IPS DF 4.7 (cell line): ENCODE results near the gene NR5A2.

ENCODE experiments used
- DNase-seq: peaks from one replicate; pipeline ENCODE4 v3.0.0-alpha.2; 2013; ENCODE audit warnings: low spot score; ENCODE audit errors: extremely low read depth

NR5A2 gene

DNA sequence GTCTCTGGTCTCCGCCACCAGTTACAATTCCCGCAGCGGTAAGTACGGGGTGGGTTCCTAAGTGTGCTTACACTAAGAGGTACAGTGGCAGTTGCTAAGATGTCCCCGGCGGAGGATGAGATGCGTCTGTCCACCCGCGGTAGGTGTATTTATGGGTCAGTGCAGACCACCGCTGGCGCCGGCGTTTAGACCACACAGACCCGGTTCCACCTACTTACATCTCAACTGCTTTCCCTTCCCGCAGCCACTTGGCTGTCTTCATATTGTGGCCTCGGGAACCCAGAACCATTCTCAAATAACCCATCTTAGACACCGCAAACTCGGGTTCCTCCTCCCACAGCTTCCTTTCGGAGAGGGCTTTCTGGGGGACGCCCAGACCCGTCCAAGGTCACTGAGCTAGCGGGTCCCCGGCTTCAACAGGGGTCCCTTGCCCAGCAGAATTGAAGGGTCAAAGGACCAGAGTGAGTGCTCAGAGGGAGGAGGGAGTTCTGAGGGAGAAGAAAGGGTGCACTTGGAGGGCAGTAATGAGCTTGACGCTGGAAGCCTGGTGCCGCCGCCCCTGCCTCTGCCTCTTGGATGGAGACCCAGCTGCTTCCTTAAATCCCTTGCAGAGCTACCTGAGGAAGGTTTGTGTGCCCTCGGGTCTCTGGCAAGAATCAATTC is 8.6 kb downstream of the NR5A2 start:
- no peak for DNase-seq

DNA sequence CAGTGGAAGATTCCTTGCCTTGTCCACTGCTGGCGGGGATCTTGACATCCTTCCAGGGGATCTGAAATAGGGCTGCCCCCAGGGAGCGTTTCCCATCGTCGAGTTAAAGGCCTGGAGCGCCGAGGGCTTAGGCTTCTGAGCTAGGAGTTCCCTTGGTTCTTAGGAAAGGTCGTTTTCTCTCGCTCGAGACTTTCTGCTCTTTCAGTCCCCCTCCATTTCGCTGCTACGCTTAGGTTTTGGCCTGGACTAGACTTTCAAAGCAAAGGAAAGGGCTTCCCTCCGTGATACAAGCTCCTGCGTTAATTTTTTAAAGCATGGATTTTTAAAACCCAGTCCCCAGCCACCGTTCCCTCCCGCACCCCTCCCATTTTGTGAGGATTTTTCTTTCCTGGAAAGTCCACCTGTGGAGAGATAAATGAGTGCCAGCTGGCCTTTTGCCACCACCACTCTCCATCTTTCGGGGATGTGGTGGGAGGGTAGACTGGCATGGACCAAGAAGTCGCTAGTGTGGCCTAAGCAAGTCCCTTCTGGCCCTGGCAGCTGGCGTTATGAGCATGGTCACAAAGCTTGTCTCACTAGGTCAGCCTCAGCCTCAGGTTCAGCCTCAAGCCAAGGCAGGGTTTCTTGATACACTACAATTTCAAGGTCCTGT is 9.2 kb downstream of the NR5A2 start:
- DNase-seq: no peak

DNA sequence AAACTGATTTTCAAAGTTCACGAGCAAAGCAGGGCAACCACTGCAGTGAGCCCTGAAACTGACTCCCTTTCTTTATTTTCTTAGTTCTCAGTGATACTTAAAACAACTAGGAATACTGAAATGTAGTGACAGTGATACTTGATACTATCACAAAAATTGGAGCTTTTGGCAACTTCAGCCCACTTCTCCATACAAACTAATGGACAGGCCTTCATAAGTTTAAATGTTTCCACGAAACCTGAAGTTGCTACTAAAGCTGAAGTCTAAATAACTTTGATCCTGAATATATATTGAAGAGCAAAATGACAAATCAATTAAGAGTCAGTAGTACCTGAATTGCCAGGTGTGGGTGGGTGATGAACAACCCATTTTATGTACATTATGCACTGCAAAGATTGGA is 10.0 kb downstream of the NR5A2 start:
- DNase-seq: no peak

DNA sequence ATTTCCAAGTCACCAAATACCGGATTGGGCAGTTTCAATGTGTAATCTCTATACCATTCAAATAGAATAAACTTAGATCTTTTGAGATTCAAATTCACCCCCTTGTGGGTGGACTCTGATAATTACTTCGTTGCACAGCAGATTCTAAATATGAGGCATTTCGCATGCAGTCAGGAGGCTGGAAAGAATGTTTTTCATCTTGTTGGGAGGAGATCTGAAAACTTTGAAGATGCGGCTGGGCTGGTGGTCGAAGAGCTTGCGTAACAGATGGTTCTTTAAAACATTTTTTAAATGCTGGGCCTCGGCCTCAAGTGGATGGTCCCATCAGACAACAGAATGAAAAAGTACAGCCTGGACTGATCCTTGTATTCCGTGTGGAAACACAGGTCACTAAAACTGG is 10.4 kb downstream of the NR5A2 start:
- no peak for DNase-seq

DNA sequence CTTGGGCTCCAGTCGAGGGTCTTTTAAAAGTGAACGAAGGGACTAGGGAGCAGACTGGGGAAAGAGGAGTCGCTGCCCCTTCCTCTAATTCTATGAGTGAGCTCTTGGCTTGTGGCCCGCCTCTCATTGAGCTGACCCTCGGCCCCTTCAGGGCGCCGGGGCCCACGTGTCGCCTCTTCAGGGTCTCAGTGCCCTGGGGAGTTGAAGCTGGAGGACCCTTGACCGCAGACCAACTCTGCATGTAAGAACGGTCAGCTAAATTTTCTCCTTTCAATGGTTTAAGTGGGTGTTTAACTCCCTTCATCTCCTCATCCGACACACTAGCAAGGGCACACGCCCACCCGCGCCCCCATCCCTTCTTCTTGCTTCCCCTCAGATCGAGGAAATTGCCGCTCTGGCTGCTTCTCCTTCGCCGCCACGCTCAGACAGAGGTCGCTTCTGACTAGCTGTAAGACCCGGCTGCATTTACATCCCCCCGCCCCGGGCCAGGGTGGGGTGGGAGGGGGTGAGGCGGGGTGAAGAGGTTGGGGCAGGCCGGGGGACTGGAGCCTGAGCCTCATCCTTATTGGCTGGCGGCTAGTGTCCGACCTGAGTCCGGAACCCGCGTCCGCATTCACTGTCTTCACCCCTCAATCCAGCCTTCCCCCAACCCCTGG is 10.9 kb downstream of the NR5A2 start:
- no peak for DNase-seq

DNA sequence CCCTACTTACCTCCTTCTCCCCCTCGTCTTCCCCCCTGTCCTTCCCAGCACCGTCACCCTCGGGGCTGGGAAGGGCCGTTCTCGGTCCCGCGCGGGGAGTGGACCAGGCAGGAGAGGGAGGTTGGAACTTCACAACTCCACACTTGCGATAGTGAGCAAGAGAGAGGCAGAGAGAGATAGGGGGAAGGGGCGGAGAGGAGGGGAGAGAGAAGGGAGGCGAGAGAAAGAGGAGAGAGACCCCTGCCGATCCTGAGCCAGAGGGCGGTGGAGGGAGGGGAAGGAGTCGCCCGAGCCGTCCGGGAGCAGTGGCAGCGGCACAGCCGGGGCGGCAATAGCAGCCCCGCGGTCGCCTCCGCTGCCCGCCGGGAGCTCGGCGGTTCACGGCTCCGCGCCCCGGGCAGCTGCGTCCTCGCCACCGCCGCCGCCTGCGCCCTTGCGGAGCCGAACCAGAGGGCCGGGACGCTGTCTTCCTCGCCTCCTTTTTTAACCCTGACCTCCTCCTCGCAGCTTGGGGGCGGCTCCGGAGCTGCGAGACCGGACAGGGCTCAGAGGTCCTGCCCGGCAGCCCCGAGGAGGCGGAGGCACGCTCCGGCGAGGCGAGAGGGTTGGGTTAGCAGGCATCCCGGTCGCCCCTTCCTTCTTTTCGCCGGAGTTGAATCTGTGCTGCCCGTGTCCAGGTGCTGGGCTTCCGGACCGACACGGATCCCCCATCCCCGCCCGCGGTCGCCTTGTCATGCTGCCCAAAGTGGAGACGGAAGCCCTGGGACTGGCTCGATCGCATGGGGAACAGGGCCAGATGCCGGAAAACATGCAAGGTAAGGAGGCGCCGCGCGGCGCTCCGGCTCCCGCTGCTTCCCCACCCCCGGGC is 11.7 kb downstream of the NR5A2 start:
- no peak for DNase-seq

DNA sequence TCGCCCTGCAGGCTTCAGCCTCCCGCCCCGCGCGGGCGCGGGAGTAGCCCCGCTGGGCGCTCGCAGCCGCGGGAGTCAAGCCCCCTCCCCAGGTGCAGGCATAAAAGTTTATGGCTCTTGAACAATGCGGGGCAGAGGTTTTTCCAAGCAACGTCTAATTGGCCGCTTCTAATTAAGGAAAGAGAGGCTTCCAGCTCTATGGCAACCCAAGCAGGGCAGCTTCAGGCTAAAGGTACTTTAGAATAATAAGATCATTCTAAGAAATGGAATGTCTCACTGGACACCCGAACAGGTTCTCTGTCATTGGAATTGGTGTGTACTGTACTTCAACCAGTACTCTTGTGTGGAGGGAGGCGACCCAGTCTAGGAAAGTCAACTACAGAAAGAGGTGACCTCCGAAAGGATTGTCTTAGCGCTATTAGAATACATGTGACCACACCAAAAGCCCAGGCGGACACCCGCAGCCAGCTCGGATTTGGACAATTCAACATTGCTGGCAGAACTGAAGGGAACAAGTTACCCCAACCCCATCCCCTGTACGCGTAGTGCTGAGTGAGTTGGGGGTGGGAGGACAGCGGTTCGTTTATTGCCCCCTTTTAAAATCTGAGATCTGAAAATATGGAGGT is 12.5 kb downstream of the NR5A2 start:
- no peak for DNase-seq

DNA sequence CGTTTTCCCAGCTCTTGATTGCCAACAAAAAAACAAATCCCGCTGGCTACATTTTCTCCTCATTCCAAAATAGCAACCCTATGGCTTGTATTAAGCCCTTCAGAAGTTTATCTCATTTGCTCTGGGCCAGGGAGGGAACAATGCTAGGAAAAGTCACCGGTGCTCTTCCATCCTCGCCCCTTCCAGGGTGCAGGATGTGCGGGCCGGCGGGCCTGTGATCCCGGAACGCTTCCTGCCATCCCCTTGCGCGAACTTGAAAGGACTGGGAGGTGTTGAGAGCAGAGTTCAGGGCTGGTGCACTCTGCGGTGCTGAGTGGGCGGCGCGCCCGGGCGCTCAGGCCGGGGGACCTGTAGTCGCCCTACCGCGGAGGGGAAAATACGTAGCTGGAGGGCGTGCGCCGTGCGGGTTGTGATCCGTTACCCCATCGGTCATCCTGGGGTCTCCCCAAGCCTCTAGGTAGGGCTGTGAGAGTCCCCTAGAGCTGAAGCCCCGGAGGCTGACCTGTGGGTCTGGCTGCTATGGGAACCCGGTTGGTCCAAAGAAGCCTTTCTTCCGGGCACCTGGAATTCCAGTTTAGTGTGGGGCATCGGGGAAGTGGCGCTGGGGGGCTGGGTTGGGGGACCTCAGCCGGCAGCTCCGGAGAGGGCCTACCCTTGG is 13.1 kb downstream of the NR5A2 start:
- DNase-seq: no peak

DNA sequence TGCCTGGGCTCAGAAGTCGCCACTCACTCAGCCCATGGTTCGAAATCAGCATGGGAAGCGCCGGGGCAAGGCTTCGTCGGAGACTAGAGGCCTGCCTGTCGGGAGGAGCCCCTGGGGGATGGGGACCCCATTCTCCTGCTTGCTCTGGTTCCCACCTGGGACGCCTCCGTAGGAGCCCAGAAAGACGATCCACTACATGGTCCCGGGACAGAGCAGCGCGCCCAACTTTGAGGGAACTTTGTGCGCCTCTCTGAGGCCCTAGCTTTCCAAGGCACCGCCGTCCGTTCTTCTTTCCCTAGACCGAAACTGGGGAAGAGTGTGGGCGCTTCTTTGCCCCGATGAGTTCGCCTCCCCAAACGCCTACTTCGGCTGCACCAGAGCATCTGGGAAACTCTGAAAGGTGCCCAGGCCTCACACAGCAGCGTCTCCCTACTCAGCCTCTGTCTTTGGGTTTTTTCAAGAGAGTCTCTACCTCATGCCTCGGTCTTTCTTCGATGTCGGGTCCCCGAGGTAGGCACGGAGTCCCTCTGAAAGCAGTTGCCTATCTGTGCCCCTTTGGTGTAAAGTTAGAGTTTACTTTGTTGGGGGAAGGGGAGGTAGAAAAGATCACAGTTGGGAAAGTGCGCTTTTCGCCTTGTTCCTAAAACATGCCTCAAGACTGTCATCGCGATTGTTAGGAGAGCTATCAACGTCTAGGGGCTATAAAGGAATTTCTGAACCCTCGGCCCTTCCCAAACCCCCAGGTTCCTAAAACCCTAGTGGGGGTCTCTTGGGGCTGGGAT is 14.0 kb downstream of the NR5A2 start:
- no peak for DNase-seq

DNA sequence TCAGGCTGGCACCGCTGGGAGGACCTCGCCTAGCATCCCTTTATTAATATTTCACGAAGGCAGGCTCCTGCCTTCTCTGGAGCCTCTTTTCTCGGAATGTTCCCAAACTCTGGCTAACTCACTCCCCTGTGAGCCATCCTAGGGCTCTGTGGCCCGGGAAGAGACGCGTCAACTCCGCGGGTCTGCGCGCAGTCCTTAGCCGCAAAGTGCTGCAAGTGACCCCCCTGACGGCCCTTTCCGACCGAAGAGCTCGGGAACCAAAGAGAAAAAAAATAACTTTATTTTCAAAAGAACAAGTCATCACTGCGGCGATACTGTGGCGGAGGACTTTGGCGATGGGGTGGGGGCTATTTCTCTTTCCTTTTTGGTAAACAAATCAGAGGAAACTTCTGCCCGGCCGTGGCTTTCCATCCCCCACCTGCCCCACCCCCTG is 14.6 kb downstream of the NR5A2 start:
- DNase-seq: no peak

DNA sequence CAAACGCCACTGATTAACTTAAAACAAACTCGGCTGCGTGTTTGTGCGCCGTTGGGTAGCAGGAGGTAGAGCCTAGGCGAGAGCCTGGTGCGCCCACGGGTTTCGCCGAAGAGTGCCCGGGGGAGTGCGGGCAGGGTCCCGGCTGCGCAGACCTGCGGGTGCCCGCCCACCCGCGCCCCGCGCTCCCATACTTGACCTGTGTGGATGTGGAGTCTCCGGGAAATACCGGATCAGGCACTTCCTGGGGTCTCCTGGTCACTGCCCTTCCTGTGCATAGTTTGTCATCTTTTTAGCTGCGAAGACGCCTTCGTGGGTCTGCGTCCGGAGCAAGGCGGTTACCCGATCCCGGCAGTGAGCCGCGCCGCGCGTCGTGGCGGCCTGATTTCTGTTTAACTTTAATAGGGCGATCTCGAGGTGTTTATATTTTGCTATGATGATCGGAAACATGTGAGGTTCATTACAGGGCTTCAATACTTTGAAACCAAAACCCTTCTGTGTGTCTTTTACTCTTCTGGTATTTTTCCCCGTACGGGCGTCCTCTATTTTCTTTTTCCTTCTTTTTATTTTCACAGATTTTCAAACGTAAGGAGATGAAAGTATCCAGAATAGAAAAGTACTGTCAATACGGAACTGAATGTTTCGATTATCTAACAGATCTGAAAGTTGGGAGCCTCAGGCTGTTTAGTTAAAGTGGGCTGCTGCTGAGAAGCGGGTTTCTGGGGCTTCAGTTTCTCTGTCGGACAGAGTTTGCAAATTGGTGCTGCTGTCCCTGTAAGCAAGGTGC is 15.2 kb downstream of the NR5A2 start:
- no peak for DNase-seq

DNA sequence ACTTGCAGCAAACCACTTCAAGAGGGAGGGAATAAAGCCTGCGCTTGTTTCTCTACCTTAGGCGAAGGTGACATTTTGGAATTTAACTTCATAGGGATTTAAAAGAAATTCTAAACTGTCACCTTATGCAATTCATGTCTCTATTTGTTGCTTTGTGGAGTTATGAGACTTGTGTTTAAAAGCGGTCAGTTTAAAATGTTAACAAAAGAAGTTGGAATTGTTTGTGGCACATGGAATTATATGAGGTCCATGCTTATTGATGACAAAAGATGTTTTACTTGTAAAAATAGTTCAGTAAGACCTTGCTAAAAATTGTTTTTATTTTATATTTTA is 15.8 kb downstream of the NR5A2 start:
- no peak for DNase-seq

DNA sequence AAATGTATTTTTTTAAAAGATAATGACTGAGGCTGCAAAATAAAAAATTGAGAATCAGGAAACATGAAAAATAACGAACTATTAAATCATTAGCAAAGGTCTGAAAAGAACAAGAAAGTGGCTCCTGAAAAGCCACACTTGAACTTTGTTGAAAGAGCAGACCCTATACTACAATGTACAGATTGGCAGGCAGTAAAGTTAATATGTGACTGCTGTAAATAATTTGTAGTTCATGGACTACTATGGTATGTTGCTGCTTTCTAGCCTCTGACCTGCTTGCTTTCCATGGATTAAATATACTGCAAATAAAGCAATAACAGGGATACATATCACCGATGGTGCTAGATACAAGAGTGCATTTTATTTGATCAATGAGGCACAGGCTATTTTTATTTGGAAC is 18.6 kb downstream of the NR5A2 start:
- no peak for DNase-seq

DNA sequence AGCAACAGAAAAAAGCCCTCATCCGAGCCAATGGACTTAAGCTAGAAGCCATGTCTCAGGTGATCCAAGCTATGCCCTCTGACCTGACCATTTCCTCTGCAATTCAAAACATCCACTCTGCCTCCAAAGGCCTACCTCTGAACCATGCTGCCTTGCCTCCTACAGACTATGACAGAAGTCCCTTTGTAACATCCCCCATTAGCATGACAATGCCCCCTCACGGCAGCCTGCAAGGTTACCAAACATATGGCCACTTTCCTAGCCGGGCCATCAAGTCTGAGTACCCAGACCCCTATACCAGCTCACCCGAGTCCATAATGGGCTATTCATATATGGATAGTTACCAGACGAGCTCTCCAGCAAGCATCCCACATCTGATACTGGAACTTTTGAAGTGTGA is 20.7 kb downstream of the NR5A2 start:
- DNase-seq: peak; percentile 98

DNA sequence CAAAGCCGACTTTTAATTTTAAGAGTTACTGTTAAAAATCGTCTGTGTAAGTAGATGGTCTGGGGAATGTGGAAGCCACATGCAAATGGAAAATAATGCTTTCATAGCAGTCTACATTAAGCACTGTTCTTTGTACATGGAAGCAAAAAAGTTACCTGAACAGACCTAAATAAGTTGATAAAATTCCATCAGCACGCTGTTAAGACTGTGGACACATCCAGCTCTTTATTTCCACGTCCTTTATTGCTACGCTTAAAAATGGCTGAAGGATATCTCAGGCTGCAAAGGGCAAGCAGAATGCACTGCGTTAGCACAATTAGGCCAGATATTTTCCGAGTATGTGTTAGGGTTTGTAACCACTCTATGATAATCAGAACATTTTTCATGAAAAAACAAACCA is 22.3 kb downstream of the NR5A2 start:
- DNase-seq: no peak

DNA sequence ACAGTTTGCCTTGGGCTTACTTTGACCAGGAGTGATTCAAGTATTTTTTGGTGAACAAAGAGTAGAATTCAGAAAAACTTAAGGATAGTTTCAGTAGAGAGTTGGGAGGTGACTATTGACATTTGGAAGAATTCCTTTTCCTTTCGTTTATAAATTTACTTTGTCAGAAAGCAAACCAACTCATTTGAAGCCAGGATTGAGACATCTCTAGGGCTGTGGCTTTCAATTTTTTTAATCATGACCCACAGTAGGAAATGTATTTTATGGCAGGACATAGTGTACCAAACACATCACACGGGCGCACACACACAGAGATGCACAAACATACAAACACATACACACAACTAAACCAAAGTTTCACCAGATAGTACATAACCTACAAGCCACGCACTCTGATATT is 24.1 kb downstream of the NR5A2 start:
- no peak for DNase-seq

DNA sequence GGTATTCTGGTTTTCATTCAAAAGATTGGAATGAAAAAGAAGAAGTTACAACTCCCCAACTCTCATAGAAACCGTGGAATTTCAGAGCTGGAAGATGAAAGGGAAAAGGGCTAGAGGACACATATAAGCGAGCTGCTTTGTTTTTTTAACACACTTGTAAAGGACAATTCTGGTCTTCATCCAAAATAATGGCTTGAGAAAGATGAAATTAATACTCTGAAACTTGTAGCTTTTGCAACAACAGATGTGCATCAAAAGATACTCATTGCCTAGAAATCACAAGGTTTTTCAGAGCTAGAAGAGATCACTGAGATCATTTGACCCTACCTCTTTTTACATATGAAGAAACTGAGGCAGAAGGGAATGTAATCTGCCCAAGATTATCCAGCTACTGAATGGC is 25.6 kb downstream of the NR5A2 start:
- DNase-seq: no peak

DNA sequence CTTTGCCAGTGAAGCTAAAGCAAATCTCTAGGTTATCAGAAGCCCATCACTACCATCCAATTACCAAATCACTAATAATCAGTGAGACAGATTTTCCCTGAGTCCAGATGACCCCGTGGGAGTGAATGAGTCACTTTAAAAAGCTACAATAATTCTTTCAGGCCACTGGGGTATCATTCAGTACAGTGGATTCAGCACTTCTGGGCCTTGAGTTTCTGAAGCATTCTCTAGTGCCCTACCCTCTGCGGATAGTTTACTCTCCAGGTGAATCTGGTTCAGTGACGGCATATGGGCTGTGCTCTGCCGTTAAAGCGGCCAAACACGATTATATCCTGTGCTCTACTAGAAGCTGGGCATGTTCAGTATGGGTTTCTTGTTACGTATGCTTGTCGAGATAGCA is 26.1 kb downstream of the NR5A2 start:
- DNase-seq: no peak

DNA sequence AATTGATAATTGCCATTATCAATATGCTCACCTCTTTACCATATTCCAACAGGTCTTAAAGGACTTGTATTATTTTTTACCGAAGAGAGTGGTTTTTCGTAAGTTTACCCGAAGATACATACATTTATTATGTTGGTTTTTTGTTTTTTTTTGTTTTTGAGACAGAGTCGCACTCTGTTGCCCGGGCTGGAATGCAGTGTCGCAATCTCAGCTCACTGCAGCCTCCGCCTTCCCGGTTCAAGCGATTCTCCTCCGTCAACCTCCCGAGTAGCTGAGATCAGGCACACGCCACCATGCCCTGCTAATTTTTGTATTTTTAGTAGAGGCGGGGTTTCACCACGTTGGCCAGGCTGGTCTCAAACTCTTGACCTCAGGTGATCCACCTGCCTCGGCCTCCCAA is 30.8 kb downstream of the NR5A2 start:
- DNase-seq: no peak

DNA sequence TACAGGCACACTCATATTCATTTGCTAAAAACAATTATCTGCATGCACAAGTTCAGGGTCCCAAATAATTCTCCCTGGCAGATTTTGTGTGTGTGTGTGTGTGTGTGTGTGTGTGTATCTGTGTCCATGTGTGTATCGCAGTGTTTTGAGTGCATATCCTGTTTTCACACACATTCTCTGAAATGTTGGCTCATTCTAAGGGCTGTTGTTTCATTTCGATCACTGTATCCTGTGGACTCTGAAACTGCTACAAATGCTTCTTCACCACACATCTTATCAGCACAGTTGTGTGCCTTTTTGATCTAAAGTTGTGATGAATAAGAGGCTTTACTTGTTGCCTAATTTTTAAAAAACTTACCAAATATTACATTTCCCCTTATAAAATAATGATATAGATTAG is 34.6 kb downstream of the NR5A2 start:
- no peak for DNase-seq
